RWPE2 (cell line): ENCODE data around the gene MAN1C1.

ENCODE experiments used
- ATAC-seq: fragments of 200-7000 bp; cut with Tn5 transposase; 3 replicates; pipeline ENCODE4 v1.9.1; 2021; ENCODE audit warnings: low read depth
- DNase-seq: peaks from one replicate; pipeline ENCODE4 v3.0.0-alpha.2; 2020; ENCODE audit warnings: low spot score
- H3K27ac ChIP-seq: fragments of 450-650 bp; 2 replicates; pipeline ENCODE4 v1.5.1; 2017; ENCODE audit warnings: mild to moderate bottlenecking; ENCODE audit not compliant: poor library complexity, severe bottlenecking
- H3K27me3 ChIP-seq: fragments of 250-450 bp; sonication (Bioruptor Pico); 2 replicates; pipeline ENCODE4 v1.5.1; 2021; ENCODE audit warnings: mild to moderate bottlenecking, moderate library complexity; ENCODE audit not compliant: insufficient read depth, poor library complexity, severe bottlenecking
- H3K36me3 ChIP-seq: fragments of 250-450 bp; sonication (Bioruptor Pico); 2 replicates; pipeline ENCODE4 v1.5.1; 2020; ENCODE audit warnings: low read depth, mild to moderate bottlenecking, moderate library complexity
- H3K4me1 ChIP-seq: fragments of 250-450 bp; sonication (Bioruptor Pico); 2 replicates; pipeline ENCODE4 v1.5.1; 2021; ENCODE audit warnings: mild to moderate bottlenecking, moderate library complexity; ENCODE audit not compliant: insufficient read depth, poor library complexity, severe bottlenecking
- H3K4me3 ChIP-seq: fragments of 250-450 bp; sonication (Bioruptor Pico); 2 replicates; pipeline ENCODE4 v1.5.1; 2021; ENCODE audit warnings: mild to moderate bottlenecking, moderate library complexity; ENCODE audit not compliant: severe bottlenecking
- H3K9me3 ChIP-seq: fragments of 250-450 bp; sonication (Bioruptor Pico); 2 replicates; pipeline ENCODE4 v1.5.1; 2021; ENCODE audit warnings: mild to moderate bottlenecking, moderate library complexity; ENCODE audit not compliant: severe bottlenecking
- CTCF ChIP-seq: fragments of 450-650 bp; IDR thresholded peaks from one replicate; pipeline ENCODE4 v1.5.1; 2017; ENCODE audit warnings: mild to moderate bottlenecking, moderate library complexity; ENCODE audit not compliant: poor library complexity, severe bottlenecking

The MAN1C1 gene

GRCh38 chr1:25739341-25739740, 122.8 kb downstream of the MAN1C1 start:
- no peaks in the 10 kb centered on the region for H3K27me3 ChIP-seq
- no peaks in the 10 kb centered on the region for H3K9me3 ChIP-seq
- no peaks in the 10 kb centered on the region for H3K4me1 ChIP-seq
- no peak for DNase-seq
- H3K27ac ChIP-seq = no peak overlapping the region
- TF ChIP-seq CTCF = no peak
- no peak for ATAC-seq
- H3K4me3 ChIP-seq = no peak overlapping the region
- H3K36me3 ChIP-seq = no peaks in the 10 kb centered on the region

- DNase-seq (no peak), ATAC-seq (no peak)
- Histone ChIP-seq H3K4me3 (no peak overlapping the region), H3K27ac (no peak overlapping the region), H3K36me3 (no peaks in the 10 kb centered on the region), H3K9me3 (no peaks in the 10 kb centered on the region), H3K27me3 (no peaks in the 10 kb centered on the region), H3K4me1 (no peaks in the 10 kb centered on the region)
- no peak for TF ChIP-seq CTCF
Measured at GRCh38 chr1:25740071-25740470, 123.5 kb downstream of the MAN1C1 start.

- no peaks in the 10 kb centered on the region for H3K27me3 ChIP-seq
- H3K4me1 ChIP-seq = no peaks in the 10 kb centered on the region
- TF ChIP-seq CTCF = no peak
- no peaks in the 10 kb centered on the region for H3K36me3 ChIP-seq
- H3K9me3 ChIP-seq = no peaks in the 10 kb centered on the region
- ATAC-seq = no peak
- no peak overlapping the region for H3K4me3 ChIP-seq
- peak; percentile 33 for DNase-seq
- H3K27ac ChIP-seq = no peak overlapping the region
Measured at GRCh38 chr1:25742316-25742715, 125.7 kb downstream of the MAN1C1 start.

GRCh38 chr1:25743164-25744139, 126.9 kb downstream of the MAN1C1 start:
- TF ChIP-seq CTCF = no peak
- ATAC-seq (no peak), DNase-seq (peak; percentile 36)
- Histone ChIP-seq H3K27ac (no peak overlapping the region), H3K9me3 (no peaks in the 10 kb centered on the region), H3K4me1 (no peaks in the 10 kb centered on the region), H3K27me3 (no peaks in the 10 kb centered on the region), H3K4me3 (no peak overlapping the region), H3K36me3 (no peaks in the 10 kb centered on the region)

GRCh38 chr1:25744140-25744581, 127.6 kb downstream of the MAN1C1 start:
- Histone ChIP-seq H3K36me3 (no peaks in the 10 kb centered on the region), H3K9me3 (no peaks in the 10 kb centered on the region), H3K27me3 (no peaks in the 10 kb centered on the region), H3K4me1 (no peaks in the 10 kb centered on the region), H3K27ac (no peak overlapping the region), H3K4me3 (no peak overlapping the region)
- ATAC-seq = peak; percentile 71; the same call in 2 of the 3 replicates
- TF ChIP-seq CTCF = peak; percentile 42
- no peak for DNase-seq
